Measurements from ENCODE around the gene PPIB.

PPIB gene
- 173 to 396 (median 263) reads per million in 17 experiments for total RNA-seq

GRCh38 chr15:64162869-64163658, at the start of gene PPIB:
PPIB (minus strand) TSS chr15:64163022; CDS start chr15:64162986, 36 bp downstream.
- DNase-seq, result peak; percentile 98 to 100 (median 99)

DNA sequence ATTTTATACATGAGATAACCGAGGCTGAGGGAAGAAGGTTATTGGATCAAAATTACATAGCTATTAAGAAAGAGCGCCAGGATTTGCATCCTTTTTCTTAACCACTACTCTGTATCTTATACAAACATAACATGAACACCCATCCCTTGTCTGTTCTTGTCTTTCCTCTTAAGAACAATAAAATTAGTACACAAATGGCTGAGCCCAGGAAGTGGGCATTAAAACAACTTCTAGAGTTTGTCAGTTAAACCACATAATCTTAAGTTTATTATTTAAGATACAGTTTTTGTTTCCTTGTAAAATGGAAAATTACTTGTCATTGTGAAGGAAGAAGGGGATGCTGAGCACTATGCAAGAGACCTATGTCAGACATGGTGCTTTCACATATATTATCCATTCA, 48.9 kb upstream of the PPIB start:
- DNase-seq, result no peak

- no peak for DNase-seq
These were observed 47.5 kb upstream of the PPIB start for GRCh38 chr15:64210371-64210770.

DNA sequence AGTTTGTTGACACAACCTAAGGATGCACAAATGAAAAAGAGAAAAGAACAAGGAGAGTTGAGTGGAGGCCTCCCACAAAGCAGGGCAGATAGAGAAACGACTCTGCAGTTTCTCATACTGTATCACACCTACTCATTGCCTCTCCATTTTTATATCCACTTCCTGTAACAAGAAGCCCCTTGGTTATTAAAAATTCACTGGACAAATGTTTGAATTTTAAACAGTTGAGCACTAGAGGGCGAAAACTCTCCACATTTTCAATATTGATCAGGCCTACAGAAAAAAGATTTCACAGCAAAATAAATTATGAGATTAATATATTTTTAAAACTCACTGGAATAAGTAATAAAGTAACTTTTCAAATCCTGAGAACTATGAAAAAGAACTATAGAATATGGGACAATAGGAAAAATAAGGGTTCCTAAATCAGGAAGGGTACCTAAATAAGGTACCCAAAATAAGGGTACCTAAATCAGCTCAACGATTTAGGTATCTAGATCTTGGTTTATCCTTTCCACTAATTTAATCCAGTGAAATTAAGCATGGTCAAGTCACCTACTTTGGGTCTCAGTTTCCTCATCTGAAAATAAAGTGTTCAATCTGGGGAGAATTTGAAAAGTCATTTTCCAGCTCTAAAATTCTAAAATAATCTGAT, 47.0 kb upstream of the PPIB start:
- peak; percentile 20 to 59 (median 54) for DNase-seq

GRCh38 chr15:64205202-64205601, 42.4 kb upstream of the PPIB start:
- DNase-seq, result no peak

DNA sequence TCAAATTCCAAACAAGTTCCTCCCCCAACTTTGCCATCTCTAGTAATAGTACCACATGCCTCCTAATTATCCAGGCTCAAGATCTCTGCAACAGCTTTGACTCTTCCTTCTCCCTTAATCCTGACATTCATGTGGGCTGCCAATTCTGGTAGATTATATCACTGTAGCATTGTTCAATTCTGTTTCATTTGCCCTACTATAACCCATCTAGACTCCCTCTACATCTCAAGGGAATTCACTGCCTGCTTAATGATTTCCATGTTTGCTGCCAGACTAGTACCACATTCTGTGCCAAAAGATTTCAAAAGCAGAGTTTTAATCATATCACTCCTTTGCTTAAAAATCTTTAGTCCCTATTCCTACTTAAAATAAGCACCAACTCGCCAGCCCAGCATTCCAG, 34.6 kb upstream of the PPIB start:
- DNase-seq, result no peak

GRCh38 chr15:64193971-64194370, 31.1 kb upstream of the PPIB start:
- DNase-seq, result no peak

DNA sequence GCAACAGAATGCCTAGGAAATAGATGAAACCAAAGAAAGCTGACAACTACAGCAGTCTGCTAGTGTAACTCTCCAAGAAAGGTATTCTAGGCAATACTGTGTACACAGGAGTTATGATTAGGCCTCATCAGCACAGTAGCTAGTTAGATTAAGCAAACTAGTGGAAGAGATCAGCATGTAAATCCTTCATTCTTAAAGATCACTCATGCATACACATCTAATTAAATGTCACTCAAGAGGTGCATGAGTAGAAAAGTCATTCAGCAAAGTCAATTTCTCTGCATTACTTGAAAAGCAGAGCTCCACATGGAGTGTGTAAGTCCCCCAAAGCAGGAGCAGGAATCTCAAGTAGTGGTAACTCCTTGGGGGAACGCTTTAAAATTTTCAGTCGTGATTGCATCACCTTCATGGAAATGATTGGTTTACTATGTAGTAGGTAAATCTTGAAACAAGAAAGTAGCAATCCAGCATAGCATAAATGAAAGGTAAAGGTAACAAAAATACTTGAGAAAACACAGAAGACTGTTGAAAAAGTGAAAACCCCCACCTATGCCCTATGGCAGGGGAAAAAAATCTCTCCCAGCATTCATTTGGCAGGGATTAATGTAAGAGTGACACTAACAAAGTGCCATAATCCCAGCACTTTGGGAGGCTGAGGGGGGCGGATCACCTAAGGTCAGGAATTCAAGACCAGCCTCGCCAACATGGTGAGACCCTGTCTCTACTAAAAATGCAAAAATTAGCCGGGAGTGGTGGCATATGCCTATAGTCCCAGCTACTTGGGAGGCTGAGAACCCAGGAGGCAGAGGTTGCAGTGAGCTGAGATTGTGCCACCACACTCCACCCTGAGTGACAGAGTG, 29.4 kb upstream of the PPIB start:
- DNase-seq, result no peak

DNA sequence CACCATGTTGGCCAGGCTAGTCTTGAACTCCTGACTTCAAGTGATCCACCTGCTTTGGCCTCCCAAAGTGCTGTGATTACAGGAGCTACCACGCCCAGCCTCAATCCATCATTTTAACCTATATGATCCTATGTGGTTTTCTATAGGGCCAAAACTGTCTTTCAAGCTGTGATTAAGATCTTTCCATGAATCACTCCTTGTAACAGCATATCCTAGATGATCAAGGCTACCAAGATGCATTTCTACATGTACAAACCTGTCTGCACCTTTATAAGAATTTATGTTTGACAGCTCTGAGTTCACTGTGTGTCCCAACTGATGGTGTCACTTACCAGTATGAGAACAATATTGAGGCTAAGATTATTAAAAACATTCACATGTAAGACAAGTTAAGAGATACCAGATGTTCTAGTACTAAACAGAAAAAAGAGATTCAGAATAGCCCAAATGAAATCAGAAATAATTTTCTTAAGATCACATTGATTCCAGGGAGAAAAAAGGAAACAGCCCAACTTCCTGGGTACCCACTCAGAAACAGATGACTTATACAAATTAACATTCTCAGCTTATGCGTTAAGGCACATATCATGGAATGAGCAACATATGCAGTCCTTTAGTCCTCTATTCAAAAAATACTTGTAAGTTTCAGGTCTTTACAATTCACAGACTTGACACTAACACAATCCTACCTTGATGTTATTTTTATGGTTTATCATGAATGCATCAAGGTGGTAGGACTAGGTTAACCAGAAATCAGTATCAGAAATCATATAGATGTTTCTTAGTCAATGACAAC, 24.8 kb upstream of the PPIB start:
- no peak for DNase-seq

DNA sequence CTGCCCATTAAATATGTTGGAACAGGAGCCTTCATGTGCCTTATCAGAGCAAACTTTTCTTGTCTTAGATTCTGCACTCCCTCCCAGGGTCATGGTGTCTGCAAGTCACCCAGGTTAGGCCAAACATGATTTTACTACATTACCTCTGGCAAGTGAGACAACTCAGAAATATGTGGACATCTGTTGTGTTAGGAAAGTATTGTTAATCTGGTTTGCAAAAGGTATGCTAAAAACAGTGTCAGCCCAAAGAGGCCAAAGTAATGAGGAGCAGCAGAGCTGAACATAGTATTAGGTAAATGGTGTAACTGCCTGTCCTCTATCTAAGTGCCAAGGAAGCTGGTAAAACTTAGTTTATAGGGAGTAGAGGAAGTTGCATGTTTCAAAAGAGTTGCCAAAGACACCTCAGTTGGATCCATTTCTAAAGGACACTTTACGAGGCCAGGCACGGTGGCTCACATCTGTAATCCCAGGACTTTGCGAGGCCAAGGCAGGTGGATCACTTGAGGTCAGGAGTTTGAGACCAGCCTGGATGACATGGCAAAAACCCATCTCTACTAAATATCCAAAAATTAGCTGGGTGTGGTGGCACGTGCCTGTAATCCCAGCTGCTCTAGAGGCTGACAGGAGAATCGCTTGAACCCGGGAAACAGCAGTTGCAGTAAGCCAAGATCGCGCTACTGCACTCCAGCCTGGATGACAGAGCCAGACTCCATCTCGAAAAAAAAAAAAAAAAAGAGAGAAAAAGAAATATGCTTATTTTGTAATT, 22.5 kb upstream of the PPIB start:
- DNase-seq, result peak in 1 of 4 experiments; percentile 13

DNA sequence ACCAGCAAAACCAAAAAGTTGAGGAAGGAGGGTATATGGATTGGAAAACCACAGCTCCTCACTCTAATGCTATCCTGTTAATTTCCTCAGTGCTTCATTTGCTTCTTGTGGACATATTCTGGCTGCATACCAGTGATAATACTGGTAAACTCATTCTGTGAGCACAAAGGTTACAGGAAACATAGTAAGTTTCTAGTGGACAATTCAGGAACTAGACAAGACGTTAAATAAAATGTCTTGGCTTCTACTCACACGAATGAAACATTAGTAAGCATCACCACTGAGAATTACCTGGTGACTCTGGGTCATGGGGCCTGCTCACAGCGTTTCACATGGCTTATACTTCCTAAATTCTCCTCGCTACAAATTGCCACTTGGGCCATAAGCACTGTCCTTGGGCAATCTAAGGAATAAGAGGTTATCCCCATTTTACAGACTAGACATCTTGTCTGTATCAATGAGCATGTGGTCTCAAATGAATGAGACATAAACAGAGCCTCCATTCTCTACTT, 20.1 kb upstream of the PPIB start:
- DNase-seq, result peak; percentile 59 to 80 (median 68)

DNA sequence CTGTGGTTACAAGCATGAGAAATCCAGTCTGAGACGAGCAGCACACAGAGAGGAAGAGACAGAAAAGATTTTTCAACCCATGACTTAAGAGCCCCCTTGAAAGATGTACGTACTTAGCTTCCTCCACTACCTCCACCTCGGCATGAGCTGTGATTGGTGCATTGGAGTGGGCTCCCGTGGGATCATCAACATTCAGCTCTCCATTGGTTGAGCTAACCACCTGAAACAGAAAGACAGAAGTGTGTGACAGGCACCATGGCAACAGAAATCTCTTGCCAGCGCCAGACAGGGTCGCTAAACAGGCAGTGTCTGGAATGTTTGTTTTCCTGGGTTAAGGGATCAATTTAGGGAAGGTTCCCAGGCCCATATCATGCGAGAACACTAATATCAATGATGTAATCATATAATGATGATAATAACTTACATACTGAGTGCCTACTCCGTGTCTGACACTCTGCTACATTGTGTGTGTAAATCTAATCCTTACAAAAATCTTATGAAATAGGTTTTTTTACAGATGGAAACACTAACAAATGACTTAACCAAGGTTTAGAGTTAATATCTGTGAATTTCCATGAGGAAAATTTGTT, 17.5 kb upstream of the PPIB start:
- no peak for DNase-seq

DNA sequence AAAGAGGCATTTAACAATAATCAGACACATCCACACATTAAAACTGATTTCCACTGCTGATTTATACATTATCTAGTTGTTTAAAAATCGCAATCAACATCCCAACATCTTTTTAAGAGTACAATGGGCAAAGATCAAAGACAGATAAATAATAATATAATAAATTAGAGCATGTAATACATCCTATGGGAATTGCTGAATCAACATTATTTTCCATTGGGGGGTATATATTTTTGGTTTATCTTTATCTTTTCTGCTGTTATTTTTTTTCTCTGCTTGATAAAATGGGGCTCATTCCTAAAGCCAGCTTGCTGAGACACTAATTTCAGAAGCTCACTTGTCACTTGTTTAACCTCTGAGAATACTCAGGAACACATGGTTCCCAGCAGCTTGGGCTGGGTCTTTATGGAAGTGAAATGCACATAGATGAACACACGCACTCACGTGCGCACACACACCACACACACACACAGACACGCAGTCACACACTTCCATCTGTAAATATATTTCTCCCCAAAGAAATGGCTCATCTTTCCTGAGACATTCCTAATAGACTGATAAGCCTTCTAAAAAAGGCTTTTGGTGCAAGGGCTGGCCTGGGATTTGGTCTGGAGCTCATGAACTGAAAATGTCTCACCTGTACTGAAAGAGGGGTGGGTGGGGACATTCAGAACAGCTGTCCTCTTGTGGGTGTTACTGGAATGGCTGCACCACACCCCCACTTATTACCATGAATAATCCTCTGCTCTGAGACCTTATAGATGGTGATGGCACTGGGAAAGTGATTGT, 3.5 kb upstream of the PPIB start:
- DNase-seq, result no peak

DNA sequence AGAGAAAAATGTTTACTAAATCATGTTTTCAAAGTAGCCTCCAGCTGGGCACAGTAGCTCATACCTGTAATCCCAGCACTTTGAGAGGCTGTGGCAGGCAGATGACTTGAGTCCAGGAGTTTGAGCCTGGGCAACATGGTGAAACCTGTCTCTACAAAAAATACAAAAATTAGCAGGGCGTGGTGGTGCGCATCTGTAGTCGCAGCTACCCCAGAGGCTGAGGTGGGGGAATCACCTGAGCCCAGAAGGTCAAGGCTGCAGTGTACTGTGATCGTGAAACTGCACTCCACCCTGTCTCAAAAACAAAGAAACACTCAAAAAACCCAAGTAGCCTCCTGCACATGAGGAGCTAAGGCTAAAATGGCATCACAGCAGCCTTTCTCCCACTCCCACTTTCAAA, 1.6 kb upstream of the PPIB start:
- no peak for DNase-seq

DNA sequence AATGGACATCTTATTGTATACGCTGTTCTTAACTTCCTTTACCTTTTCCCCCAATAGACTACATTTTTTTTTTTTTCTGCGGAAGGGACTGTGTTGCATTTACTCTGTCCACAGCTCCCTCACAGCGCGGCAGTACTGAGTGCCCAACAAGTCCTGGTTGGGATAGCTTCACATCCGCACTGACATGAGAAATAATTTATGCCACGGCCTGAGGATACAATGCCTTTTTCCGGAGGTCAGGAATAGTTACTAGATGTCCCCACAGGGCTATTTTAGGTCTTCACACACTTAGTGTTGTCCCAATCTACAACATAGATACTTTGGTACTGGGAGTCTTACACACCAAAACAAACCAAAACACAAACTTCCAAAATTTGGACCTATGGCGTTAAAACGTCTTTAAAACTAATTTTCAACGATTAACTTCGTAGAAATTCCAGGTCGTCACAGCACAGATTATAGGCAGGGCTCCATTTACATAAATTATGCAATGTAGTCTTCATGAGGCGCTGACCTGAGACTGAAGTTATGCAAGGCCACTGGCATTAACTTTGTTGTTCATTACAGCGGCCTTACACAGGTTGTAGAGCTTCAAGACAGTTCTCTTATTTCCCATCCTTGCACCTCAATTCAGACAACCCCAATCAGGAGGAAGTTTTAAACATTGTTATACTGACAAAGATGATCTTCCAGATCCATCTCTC, 989 bp upstream of the PPIB start:
- DNase-seq, result peak; percentile 36 to 68 (median 52)

GRCh38 chr15:64162478-64162868, 349 bp downstream of the PPIB start:
- DNase-seq, result no peak

- no peak for DNase-seq
These were observed 939 bp downstream of the PPIB start for GRCh38 chr15:64161688-64162477.

- no peak for DNase-seq
These were observed 4.3 kb downstream of the PPIB start for GRCh38 chr15:64158363-64159134.
